ENCODE data around the gene CLDN20. TPM values are rescaled to one million over a fixed set of nuclear protein-coding genes. Genes with fewer than 3 reads are reported as not detected.

Gene CLDN20
- polyA plus RNA-seq, 1 of the 3 experiments (the other 2 are of a cell fraction): 0.07 TPM

DNA sequence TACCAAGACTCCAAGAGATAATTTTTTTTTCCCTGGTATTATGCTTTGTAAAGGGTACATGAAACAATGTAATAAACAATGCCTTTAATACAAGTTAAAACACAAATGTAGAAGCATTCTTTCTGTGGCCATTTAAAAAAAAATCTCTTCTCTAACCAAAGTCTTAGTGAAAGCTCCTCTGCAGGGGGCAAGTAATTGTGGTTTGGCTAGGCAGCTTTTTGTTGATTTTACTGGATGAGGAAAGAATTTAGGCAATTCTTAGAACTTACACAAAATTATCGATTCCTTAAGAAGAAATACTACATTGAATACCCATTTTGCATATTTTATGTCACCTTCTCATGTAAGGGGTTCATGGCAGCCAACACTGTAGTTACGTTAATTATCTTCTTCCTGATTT lies 38.1 kb downstream of the CLDN20 start (continued):
- TF ChIP-seq, protein P1, sequence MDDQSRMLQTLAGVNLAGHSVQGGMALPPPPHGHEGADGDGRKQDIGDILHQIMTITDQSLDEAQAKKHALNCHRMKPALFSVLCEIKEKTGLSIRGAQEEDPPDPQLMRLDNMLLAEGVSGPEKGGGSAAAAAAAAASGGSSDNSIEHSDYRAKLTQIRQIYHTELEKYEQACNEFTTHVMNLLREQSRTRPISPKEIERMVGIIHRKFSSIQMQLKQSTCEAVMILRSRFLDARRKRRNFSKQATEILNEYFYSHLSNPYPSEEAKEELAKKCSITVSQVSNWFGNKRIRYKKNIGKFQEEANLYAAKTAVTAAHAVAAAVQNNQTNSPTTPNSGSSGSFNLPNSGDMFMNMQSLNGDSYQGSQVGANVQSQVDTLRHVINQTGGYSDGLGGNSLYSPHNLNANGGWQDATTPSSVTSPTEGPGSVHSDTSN (IDR thresholded peaks at IDR 0.05): no peak
- no peak for TF ChIP-seq EP300 (IDR thresholded peaks at IDR 0.05; ENCODE audit: borderline replicate concordance in 1 of 2, low read depth in 1 of 2, low read length in 1 of 2)

DNA sequence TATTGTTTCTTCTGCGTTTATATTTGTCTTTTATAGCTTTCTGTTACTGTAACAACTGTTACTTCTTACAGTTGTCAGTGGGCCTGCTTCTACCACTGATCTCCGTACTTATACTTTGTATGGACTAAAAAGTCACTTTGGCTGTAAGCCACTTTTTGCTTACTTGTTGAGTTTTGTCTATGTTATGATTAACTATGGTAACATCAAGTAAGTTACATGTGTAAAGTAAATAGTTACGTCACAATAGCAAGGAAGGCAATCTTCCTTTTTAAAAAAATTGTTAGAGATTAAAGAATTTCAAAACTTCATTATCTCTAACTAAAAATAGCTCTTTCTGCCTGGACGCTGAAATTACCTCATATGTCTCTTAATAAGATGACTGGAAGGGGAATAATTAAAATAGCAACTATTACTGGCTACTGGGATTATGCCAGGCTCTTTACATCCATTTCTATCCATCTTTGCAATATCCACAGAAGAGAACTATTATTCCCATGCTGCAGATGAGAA lies 39.6 kb downstream of the CLDN20 start:
- CTCF ChIA-PET: interaction anchor here (1.4 to 3.7 kb wide), 2 partner anchors 8 to 15 kb away, joined by 3 to 14 read pairs; no protein-coding TSS in a partner anchor
- no peak for TF ChIP-seq TAF1 (IDR thresholded peaks at IDR 0.05; ENCODE audit: borderline replicate concordance, low read depth, low read length)
- TF ChIP-seq EZH2phosphoT487 (IDR thresholded peaks at IDR 0.05; ENCODE audit: borderline replicate concordance, low read depth): no peak
- no peak for TF ChIP-seq SIN3A (IDR thresholded peaks at IDR 0.05; ENCODE audit: borderline replicate concordance, low read depth, low read length)
- TF ChIP-seq RFX5 (IDR thresholded peaks at IDR 0.05; ENCODE audit: low read length): no peak
- TF ChIP-seq GABPA (IDR thresholded peaks at IDR 0.05; ENCODE audit: low read depth): no peak
- no peak for TF ChIP-seq NRF1 (IDR thresholded peaks at IDR 0.05; ENCODE audit: low read depth, low read length)
- TF ChIP-seq, protein P2, sequence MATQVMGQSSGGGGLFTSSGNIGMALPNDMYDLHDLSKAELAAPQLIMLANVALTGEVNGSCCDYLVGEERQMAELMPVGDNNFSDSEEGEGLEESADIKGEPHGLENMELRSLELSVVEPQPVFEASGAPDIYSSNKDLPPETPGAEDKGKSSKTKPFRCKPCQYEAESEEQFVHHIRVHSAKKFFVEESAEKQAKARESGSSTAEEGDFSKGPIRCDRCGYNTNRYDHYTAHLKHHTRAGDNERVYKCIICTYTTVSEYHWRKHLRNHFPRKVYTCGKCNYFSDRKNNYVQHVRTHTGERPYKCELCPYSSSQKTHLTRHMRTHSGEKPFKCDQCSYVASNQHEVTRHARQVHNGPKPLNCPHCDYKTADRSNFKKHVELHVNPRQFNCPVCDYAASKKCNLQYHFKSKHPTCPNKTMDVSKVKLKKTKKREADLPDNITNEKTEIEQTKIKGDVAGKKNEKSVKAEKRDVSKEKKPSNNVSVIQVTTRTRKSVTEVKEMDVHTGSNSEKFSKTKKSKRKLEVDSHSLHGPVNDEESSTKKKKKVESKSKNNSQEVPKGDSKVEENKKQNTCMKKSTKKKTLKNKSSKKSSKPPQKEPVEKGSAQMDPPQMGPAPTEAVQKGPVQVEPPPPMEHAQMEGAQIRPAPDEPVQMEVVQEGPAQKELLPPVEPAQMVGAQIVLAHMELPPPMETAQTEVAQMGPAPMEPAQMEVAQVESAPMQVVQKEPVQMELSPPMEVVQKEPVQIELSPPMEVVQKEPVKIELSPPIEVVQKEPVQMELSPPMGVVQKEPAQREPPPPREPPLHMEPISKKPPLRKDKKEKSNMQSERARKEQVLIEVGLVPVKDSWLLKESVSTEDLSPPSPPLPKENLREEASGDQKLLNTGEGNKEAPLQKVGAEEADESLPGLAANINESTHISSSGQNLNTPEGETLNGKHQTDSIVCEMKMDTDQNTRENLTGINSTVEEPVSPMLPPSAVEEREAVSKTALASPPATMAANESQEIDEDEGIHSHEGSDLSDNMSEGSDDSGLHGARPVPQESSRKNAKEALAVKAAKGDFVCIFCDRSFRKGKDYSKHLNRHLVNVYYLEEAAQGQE (IDR thresholded peaks at IDR 0.05; ENCODE audit: low read depth, low read length): no peak
- no peak for TF ChIP-seq NFIC (IDR thresholded peaks at IDR 0.05; ENCODE audit: borderline replicate concordance)
- no peak for TF ChIP-seq FOXM1 (IDR thresholded peaks at IDR 0.05; ENCODE audit: low read depth)
- TF ChIP-seq, protein P1 (IDR thresholded peaks at IDR 0.05): no peak
- TF ChIP-seq EP300 (IDR thresholded peaks at IDR 0.05; ENCODE audit: borderline replicate concordance in 1 of 2, low read depth in 1 of 2, low read length in 1 of 2): no peak
- no peak for TF ChIP-seq CHD2 (IDR thresholded peaks at IDR 0.05; ENCODE audit: low read length, partially characterized antibody)
- TF ChIP-seq, protein P3, sequence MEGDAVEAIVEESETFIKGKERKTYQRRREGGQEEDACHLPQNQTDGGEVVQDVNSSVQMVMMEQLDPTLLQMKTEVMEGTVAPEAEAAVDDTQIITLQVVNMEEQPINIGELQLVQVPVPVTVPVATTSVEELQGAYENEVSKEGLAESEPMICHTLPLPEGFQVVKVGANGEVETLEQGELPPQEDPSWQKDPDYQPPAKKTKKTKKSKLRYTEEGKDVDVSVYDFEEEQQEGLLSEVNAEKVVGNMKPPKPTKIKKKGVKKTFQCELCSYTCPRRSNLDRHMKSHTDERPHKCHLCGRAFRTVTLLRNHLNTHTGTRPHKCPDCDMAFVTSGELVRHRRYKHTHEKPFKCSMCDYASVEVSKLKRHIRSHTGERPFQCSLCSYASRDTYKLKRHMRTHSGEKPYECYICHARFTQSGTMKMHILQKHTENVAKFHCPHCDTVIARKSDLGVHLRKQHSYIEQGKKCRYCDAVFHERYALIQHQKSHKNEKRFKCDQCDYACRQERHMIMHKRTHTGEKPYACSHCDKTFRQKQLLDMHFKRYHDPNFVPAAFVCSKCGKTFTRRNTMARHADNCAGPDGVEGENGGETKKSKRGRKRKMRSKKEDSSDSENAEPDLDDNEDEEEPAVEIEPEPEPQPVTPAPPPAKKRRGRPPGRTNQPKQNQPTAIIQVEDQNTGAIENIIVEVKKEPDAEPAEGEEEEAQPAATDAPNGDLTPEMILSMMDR (IDR thresholded peaks at IDR 0.05): no peak
- TF ChIP-seq, protein P4, sequence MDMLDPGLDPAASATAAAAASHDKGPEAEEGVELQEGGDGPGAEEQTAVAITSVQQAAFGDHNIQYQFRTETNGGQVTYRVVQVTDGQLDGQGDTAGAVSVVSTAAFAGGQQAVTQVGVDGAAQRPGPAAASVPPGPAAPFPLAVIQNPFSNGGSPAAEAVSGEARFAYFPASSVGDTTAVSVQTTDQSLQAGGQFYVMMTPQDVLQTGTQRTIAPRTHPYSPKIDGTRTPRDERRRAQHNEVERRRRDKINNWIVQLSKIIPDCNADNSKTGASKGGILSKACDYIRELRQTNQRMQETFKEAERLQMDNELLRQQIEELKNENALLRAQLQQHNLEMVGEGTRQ (IDR thresholded peaks at IDR 0.05; ENCODE audit: borderline replicate concordance, low read depth, low read length): no peak
- no peak for TF ChIP-seq YY1 (IDR thresholded peaks at IDR 0.05; ENCODE audit: low read depth)
- TF ChIP-seq, protein P5, sequence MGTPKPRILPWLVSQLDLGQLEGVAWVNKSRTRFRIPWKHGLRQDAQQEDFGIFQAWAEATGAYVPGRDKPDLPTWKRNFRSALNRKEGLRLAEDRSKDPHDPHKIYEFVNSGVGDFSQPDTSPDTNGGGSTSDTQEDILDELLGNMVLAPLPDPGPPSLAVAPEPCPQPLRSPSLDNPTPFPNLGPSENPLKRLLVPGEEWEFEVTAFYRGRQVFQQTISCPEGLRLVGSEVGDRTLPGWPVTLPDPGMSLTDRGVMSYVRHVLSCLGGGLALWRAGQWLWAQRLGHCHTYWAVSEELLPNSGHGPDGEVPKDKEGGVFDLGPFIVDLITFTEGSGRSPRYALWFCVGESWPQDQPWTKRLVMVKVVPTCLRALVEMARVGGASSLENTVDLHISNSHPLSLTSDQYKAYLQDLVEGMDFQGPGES (IDR thresholded peaks at IDR 0.05; ENCODE audit: low read depth, low read length): no peak
- TF ChIP-seq, protein P6, sequence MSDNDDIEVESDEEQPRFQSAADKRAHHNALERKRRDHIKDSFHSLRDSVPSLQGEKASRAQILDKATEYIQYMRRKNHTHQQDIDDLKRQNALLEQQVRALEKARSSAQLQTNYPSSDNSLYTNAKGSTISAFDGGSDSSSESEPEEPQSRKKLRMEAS (IDR thresholded peaks at IDR 0.05; ENCODE audit: low read depth): no peak

More for the DNA sequence above, 39.6 kb downstream of the CLDN20 start:
- POLR2A ChIA-PET: no interaction called here
- Histone ChIP-seq H3K4me3 (ENCODE audit: low read depth in 2 of 2, low read length in 1 of 2) (no peak overlapping the region), H3K9ac (no peak overlapping the region), H3K27me3 (ENCODE audit: insufficient read depth) (no peaks in the 10 kb centered on the region), H3K36me3 (replicated peaks in 1 of 2; ENCODE audit: control insufficient read depth in 1 of 2, insufficient read depth in 2 of 2, low read length in 1 of 2) (peaks cover 60 to 75% of the 10 kb centered on the region in 2 experiments), H3K27ac (ENCODE audit: low read depth in 2 of 2, low read length in 1 of 2) (no peak overlapping the region), H3K9me3 (no peaks in the 10 kb centered on the region), H3K4me1 (ENCODE audit: control insufficient read depth in 1 of 2, insufficient read depth in 2 of 2, low read depth in 1 of 2, low read length in 1 of 2) (peaks cover 0 to 7% of the 10 kb centered on the region in 2 experiments; a peak in 2 of 4 replicates), H3F3A (replicated peaks; ENCODE audit: insufficient read depth) (no peaks in the 10 kb centered on the region), H3K4me2 (no peak overlapping the region), H2AFZ (ENCODE audit: low read depth) (no peak overlapping the region), H3K79me2 (ENCODE audit: insufficient read depth) (peaks cover 35% of the 10 kb centered on the region; the same call in 1 of the 2 replicates), H4K20me1 (ENCODE audit: insufficient read depth) (no peaks in the 10 kb centered on the region), H3K9me2 (no peaks in the 10 kb centered on the region)
- WGBS (ENCODE audit: low lambda C conversion rate): 74% methylated on average over 4 of the region's 4 CpGs
- DNase-seq: no peak

Data from SK-N-SH (cell line).